GM19455 (cell line): ENCODE data around the gene B3GNT3.
"Not testable (repeated sequence)": the region's sequence is repeated elsewhere in the genome, so short reads cannot be mapped to it uniquely, and the experiment has no call there.

Experiments
- ATAC-seq: cut with Tn5 transposase; IDR thresholded peaks from one replicate; pipeline ENCODE4 v1.9.1; 2021; ENCODE audit not compliant: unreplicated experiment

The B3GNT3 gene

DNA sequence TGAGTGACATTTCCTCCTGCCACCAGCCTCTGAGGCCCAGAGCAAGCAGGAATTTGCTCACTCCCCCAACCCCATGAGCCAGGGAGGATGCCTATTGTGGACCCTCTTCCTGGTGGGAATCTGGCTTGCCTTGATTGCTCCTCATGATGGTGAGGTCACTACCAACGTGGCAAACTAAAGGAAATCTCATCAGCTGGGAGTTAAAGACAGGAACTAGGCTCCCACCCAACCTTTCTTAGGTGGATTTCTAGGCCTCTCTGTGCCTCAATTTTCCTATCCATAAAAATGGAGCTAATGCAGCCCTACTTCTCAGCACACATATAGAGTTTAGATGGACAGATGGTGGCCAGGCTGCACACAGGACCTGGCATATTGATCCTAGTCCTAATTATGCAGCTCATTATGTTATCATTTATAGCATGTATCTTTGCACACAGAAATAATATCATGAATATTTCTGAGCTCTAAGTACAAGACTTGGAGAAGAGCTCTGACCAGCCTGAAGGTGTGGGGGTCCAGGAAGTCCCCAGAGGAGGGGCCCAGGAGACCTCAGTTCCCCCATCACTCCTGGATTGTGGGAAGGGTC is 2.0 kb downstream of the B3GNT3 start:
- no peak for ATAC-seq

DNA sequence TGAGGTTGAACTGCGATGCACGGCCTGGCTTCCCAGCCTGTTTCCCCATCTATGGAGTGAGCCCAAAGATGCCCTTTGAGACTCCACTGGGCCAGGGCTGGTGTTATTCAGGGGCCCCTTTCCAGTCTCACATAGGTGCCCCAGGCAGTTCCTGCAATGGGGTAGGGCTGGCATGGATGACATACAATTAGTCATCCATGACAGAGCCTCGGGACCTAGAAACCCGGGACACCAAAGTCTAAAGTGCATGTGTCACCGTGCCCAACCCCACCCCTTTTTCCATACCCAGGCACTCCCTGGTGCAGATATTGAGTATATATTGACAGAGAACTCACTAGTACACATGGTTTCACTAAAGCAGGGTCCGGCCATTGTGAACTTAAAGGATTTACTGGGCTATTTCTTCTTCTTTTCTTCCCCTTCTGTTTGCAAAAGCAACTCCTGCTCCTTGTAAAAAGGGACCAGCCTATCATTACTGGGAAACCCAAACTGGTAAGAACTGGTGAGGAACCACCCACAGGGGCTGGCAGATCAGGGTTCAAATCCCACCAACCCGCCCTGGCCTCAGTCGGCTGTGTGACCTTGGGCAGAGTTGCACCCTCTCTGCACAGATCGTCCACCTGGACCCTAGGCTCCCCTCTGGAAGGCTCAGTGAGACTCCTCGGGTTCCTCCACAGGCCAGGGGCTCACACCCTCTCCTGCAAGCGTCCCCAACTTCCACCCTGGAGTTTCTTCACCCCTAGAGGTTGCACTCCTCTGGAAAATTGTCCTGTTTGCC is 2.7 kb downstream of the B3GNT3 start:
- ATAC-seq = no peak

DNA sequence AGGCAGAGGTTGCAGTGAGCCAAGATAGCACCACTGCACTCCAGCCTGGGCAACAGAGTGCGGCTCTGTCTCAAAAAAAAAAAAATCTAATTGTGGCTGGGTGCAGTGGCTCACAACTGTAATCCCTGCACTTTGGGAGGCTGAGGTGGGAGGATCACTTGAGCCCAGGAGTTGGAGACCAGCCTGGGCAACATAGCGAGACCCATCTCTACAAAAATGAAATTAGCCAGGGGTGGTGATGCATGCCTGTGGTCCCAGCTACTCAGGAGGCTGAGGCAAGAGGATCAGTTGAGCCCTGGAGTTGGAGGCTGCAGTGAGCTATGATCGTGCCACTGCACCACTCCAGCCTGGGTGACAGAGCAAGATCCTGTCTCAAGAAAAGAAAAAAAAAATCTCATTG is 3.7 kb downstream of the B3GNT3 start:
- ATAC-seq = not testable (repeated sequence)

DNA sequence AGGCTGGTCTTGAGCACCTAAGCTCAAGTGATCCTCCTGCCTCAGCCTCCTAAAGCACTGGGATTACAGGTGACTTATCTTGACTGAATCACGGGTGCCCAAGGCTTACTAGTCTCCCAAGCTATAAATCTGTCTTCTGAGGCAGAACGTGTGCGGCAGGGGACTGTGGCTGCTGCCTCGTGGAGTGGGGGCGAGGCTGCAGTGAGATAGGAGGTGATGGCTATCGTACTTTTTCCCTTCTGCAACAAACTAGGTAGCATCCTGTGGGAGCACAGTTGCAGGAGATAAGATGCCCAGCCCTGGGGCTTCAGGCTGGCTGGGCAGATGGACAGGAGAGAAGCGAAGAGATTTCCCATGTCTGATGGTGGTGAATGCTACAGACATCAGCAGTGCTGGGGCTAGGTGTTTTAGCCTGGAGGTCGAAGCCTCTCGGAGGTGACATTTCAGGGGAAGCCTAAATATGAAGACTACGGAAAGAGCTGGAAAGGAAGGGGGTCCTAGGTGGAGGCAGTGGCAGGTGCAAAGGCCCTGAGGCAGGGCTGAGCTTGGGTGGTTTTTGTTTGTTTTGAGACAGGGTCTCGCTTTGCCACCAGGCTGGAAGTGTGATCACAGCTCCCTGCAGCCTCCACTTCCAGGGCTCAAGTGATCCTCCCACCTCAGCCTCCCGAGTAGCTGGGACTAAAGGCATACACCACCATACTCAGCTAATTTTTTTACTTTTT is 7.4 kb downstream of the B3GNT3 start:
- no peak for ATAC-seq

DNA sequence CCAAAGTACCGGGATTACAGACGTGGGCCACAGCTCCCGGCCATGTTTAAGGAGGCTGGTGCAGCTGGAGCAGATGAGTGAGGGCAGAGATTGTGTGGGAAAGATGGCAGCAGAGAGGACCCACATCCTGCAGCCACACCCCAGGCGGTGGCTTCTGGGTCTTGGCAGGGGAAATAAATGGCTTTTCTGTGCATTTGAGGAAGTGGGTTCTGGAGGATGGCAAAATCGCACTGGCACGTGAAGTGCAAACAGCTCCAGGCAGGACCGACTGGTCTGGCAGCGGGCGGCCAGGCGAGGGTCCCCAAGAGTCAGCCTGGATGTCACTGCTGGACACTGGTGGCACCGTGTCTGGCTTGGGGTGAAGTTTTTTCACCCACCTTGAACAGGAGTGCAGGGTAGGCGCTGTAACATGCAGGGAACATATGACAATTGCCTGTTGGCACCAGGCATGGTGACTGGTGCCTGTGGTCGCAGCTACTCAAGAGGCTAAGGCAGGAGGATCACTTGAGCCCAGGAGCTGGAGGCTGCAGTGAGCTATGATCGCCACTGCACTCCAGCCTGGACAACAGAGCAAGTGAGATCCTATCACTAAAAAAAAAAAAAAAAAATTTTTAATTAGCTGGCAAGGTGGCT is 8.4 kb downstream of the B3GNT3 start:
- ATAC-seq = no peak

DNA sequence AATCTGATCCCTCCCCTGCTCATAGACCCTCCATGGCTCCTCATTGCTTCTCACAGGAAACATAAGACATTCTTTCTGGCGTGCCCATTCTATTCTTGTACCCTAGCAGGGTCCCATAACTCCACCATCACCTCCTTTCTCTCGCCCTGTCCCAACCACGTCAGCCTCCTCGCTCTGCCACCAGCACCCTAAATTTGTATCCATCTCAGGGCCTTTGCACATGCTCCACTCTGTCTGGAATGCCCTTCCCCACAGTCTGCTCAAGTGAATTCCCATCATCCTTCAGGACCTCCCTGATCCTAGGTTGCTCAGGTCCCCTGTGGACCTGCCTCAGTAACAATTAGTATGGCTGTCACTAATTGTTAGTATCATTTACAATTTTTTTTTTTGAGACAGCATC is 10.5 kb downstream of the B3GNT3 start:
- ATAC-seq = no peak

DNA sequence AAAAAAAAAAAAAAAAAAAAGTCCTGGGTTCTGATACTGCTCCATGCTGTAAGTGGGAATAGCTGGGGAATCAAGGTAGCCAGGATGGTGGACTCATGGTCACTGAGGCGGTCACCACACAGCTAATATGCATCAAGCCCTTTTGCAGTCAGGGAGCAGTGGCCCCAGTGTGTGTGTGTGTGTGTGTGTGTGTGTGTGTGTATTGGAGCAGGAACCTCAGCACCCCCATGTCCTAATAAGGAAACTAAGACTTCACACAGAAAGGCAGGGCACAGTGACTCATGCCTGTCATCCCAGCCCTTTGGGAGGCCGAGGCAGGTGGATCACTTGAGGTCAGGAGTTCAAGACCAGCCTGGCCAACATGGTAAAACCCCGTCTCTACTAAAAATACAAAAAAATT is 12.0 kb downstream of the B3GNT3 start:
- no peak for ATAC-seq

DNA sequence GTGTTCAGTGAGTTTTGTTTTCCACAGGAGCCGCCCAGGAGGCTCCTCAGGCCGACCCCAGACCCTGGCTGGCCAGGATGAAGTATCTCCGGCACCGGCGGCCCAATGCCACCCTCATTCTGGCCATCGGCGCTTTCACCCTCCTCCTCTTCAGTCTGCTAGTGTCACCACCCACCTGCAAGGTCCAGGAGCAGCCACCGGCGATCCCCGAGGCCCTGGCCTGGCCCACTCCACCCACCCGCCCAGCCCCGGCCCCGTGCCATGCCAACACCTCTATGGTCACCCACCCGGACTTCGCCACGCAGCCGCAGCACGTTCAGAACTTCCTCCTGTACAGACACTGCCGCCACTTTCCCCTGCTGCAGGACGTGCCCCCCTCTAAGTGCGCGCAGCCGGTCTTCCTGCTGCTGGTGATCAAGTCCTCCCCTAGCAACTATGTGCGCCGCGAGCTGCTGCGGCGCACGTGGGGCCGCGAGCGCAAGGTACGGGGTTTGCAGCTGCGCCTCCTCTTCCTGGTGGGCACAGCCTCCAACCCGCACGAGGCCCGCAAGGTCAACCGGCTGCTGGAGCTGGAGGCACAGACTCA is 12.9 kb downstream of the B3GNT3 start:
- ATAC-seq = no peak

DNA sequence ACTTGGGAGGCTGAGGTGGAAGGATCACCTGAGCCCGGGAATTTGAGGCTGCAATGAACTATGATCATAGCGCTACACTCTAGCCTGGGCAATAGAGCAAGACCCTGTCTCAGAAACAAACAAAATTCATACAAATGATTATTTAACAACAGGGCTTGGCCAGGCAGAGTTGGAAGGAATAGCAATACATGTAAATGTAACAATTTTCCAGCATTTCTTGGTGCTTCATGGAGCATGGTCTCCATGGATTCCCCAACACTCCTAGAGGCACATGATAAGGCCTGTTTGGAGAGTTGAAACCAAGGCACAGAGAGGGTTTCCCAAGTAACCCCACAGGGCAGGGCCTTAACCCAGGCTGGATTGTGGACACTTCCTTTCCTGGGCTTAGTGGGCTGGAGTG is 16.2 kb downstream of the B3GNT3 start:
- ATAC-seq = no peak

DNA sequence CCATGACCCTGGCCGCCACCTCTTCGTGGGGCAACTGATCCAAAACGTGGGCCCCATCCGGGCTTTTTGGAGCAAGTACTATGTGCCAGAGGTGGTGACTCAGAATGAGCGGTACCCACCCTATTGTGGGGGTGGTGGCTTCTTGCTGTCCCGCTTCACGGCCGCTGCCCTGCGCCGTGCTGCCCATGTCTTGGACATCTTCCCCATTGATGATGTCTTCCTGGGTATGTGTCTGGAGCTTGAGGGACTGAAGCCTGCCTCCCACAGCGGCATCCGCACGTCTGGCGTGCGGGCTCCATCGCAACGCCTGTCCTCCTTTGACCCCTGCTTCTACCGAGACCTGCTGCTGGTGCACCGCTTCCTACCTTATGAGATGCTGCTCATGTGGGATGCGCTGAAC is 16.7 kb downstream of the B3GNT3 start:
- no peak for ATAC-seq

DNA sequence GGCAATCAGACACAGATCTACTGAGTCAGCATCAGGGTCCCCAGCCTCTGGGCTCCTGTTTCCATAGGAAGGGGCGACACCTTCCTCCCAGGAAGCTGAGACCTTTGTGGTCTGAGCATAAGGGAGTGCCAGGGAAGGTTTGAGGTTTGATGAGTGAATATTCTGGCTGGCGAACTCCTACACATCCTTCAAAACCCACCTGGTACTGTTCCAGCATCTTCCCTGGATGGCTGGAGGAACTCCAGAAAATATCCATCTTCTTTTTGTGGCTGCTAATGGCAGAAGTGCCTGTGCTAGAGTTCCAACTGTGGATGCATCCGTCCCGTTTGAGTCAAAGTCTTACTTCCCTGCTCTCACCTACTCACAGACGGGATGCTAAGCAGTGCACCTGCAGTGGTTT is 17.2 kb downstream of the B3GNT3 start:
- ATAC-seq = no peak

DNA sequence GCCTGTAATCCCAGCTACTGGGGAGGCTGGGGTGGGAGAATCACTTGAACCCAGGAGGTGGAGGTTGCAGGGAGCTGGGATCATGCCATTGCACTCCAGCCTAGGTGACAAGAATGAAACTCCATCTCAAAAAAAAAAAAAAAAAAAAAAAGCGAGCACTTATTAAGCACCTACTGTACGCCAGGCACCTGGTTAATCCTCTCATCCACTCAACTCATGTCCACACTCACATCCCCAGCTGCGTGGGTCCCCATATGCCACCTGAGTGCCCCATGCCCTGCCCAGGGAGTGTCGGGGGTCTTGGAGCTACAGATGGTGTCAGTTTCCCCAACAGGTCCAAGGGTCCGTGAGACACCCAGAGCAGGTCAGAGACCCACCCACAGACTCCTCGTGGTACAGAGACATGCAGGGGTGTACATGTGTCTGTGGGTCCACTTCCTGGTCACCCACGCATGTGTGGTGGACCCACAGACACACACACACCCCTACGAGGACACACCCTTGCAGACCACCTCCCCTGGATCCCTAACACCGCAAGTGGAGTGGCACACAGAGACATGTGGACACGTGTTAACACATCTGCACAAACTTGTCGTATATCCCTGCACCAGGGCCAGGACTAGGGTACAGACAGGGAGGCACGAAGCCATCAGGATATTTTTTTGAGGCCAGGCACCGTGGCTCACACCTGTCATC is 22.9 kb downstream of the B3GNT3 start:
- ATAC-seq = no peak

DNA sequence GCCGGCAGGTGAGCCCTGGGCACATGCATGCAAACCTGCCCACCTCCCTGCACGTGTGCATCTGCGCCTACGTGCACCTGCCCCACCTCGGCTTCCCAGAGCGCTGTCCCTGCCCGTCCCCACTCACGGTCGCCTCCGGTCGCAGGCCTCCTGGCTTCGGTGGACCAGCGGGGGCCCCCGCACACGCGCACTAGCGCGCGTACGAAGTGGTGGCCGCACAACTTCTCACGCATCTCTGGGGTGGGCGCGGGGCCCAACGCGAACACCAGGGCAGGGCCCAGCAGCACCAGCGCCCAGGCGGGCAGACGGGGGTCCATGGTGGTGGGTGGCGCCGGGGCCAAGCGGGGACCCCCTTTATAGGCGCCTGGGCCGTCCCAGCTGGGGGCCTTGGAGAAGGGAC is 26.3 kb downstream of the B3GNT3 start, which contains the start of gene INSL3:
TSS of gene INSL3 (minus strand) at position 330 of the 400 bp plus-strand sequence. CDS start at position 317, 13 bp downstream.
- ATAC-seq = no peak

DNA sequence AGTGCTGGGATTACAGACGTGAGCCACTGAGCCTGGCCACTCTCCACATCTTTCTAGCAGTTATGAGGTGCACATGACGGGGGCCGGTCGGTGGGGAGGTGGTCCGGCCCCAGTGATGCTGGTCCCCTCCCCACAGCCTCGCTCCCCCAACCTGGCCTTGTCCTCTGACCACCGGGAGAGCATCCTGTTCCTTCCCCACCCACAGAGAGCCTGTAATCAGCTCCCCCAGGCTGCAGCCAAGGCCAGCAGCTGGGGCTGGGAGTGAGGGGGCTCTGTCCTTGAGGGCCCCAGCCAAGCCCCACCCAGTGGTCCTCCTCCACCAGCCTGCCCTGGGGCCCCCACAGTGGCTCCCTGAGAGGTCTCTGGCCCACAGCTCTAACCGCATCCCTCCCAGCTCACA is 29.4 kb downstream of the B3GNT3 start:
- ATAC-seq = no peak

DNA sequence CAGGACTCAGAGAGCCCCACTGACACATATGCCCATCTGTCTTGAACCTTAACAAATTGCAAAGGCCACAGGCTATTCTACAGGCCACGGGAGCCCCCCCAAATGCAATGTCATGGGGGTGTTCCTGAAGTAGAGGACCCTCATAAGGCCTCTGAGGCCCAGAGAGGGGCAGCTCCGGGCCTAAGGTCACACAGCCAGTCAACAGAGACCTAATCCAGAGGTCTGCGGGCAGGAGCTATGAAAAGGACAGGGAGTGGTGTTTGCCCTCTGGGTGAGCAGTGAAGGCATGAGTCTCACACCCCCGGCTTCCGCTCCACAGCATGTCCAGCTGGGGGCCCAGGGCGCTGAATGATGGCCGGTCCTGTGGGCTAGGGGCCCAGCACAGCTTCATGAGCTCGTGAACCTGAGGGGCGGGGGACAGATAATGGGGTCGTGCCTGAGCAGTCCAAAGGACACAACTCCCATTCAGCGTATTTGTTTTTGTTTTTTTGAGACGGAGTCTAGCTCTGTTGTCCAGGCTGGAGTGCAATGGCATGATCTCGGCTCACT is 31.6 kb downstream of the B3GNT3 start:
- ATAC-seq = no peak

DNA sequence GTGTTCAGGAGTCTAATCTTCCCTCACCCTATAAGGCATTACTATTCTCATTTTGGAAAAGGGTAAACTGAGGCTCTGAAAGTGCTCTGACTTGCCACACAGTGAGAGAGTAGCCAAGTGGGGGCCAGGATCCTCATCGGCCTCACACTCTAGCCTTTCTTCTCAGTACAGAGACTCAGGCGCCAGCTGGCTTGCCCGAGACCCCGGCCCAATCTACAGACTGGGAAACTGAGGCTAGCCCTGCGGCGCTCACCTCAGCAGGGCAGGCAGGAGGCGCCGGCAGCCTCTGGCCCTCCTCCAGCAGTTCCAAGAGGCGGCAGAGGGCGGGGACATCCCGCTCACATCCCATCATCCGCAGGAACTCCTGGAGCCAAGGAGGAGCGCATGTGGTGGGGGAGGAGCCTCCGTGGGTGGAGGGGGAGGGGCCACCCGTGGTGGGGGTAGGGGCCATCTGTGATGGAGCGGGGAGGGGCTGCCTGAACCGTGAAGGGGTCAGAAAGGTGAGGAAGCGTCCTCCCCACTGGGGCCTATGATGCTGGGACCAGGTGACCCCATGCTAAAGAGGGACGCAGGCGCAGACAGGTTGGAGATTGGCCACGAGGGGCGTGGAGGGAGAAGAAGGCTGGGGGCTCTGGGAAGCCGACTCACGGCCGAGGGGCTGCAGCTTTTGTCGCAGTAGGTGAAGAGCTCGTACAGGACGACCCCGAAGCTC is 35.1 kb downstream of the B3GNT3 start:
- no peak for ATAC-seq

DNA sequence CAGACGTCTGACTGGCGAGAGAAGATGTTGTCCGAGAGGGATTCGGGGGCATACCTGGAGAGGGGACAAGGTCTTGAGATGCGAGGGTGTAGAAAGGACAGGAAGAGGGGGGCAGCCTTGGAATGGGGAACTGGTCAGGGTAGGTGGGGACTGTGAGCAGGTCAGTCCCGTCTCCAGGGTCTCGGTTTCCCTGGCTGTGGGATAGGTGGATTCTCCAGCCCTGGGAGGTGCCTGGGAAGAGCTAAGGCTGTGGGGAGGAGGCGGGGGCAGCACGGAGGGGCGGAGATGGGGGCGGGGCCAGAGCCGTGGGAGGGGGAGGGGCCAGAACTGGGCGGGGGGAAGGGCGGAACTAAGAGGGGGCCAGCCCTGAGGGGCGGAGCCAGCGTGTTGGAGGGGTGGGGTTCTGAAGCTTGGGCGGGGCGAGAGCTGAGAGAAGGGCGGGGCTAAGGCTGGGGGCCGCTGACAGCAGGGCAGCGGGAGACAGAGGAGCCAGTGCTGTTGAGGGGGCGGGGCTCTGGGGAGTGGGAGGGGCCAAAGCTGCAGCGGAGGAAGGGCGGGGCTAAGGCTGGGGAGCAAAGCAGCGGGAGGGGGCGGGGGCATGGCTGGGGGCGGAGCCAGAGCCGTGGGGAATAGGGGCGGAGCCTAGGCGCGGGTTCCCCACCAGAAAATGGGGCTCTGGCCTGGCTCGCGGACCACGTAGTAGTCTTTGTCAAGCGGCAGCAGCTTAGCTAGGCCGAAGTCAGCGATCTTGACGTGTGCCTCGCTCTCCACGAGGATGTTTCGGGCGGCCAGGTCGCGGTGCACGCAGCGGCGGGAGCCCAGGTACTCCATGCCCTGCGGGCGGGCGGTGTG is 35.9 kb downstream of the B3GNT3 start:
- ATAC-seq = no peak

DNA sequence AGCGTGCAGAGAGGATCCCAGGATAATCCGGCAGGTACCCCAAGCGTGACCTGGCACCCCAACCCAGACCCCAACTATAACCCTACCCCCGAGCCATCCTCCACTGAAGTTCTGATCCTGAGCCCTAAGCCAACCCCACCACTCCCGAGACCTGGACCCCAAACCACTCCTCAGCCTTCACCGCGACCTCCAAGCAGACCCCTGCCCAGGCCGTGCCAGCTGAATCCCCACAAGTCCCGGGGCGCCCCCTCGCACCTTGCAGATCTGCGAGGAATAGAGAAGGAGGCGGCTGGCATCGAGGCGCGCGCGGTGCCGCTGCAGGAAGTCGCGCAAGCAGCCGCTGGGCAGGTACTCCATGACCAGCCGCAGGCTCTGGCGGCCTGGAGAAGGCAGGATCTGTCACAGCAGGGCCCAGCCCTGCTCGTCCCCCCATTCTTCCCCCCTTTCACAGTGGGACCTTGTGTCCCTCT is 36.5 kb downstream of the B3GNT3 start:
- no peak for ATAC-seq
